DOHH2 (cell line): ENCODE measurements around the gene CYP4A11.

Experiments used
- EZH2phosphoT487 ChIP-seq: fragments of 200-600 bp; sonication (generic); IDR thresholded peaks from 2 replicates; pipeline ENCODE4 v1.6.1; 2017; ENCODE audit warnings: borderline replicate concordance, mild to moderate bottlenecking, antibody characterized with exemption, low read length, moderate library complexity, mixed read lengths
- TF ChIP-seq, protein P1 (sequence below): fragments of 200-600 bp; sonication (generic); IDR thresholded peaks from one replicate; pipeline ENCODE4 v1.5.1; 2014; ENCODE audit warnings: antibody characterized with exemption, mild to moderate bottlenecking, low read depth, low read length; ENCODE audit not compliant: poor library complexity, severe bottlenecking

DNA sequence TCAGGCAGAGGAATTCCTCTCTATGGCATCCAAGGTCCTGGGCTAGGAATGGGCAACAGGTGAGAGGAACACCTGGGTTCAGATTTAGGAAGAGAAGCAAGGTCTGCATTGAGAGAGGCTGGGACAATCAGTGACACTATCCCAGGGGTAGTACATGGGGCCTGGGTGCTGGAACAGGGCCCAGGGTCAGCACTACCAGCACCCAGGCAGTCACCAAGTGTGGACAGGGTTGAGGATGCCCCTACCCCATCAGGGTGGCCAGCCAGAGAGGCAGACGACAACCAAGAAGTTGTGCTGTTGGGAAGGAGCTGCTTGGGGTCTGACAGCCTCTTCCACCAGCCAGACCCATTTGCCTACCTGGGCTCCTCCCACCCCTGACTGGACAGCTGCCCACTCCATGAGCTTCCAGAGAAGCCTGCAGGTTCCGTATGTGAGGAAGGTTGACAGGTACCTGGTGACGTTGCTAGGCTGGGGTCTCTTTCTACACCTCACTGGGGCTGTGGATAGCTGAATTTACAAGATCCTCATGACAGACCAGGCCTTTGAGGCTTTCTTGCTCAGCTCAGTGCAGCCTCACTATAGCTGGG lies 13.9 kb downstream of the CYP4A11 start:
- TF ChIP-seq, protein P1, sequence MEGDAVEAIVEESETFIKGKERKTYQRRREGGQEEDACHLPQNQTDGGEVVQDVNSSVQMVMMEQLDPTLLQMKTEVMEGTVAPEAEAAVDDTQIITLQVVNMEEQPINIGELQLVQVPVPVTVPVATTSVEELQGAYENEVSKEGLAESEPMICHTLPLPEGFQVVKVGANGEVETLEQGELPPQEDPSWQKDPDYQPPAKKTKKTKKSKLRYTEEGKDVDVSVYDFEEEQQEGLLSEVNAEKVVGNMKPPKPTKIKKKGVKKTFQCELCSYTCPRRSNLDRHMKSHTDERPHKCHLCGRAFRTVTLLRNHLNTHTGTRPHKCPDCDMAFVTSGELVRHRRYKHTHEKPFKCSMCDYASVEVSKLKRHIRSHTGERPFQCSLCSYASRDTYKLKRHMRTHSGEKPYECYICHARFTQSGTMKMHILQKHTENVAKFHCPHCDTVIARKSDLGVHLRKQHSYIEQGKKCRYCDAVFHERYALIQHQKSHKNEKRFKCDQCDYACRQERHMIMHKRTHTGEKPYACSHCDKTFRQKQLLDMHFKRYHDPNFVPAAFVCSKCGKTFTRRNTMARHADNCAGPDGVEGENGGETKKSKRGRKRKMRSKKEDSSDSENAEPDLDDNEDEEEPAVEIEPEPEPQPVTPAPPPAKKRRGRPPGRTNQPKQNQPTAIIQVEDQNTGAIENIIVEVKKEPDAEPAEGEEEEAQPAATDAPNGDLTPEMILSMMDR, result no peak
- TF ChIP-seq EZH2phosphoT487, result no peak
